HAP-1 (cell line): ENCODE data around the gene TNXB.

Experiments used
- DNase-seq, 2 experiments: peaks; one replicate each; pipeline ENCODE4 v3.0.0-alpha.2; 2016 to 2020; ENCODE audit warnings: low spot score in 2 of 2
- H3K27me3 ChIP-seq: fragments of 250-450 bp; sonication (Bioruptor Pico); 2 replicates; pipeline ENCODE4 v1.5.1; 2020; ENCODE audit warnings: low read depth, mild to moderate bottlenecking, moderate library complexity
- H3K36me3 ChIP-seq: fragments of 250-450 bp; sonication (Bioruptor Pico); replicated peaks from 2 replicates; pipeline ENCODE4 v1.5.1; 2020; ENCODE audit warnings: mild to moderate bottlenecking
- H3K4me1 ChIP-seq: fragments of 250-450 bp; sonication (Bioruptor Pico); 2 replicates; pipeline ENCODE4 v1.5.1; 2020; ENCODE audit warnings: mild to moderate bottlenecking
- H3K4me3 ChIP-seq: fragments of 250-450 bp; sonication (Bioruptor Pico); 2 replicates; pipeline ENCODE4 v1.5.1; 2020; ENCODE audit warnings: mild to moderate bottlenecking, moderate library complexity
- H3K9me3 ChIP-seq: fragments of 250-450 bp; sonication (Bioruptor Pico); 2 replicates; pipeline ENCODE4 v1.5.1; 2020; ENCODE audit warnings: mild to moderate bottlenecking, moderate library complexity
- in situ Hi-C: fragments of 300-500 bp; cut with MboI; formaldehyde crosslinking; loops from 3 replicates; pipeline ENCODE4 v1.14.3; 2020; ENCODE audit warnings: low sequenced_read_pairs, inconsistent platforms, mixed read lengths

The TNXB gene

GRCh38 chr6:32109114-32109764 lies at the start of gene TNXB:
Gene TNXB (minus strand): TSS chr6:32109338. CDS start chr6:32098198, 11,140 bp downstream.
- Histone ChIP-seq H3K4me3 (no peak within 1 kb of the TSS), H3K4me1 (no peaks in the 10 kb centered on the region), H3K36me3 (no peaks in the 10 kb centered on the region), H3K9me3 (no peaks in the 10 kb centered on the region), H3K27me3 (peaks cover 45% of the 10 kb centered on the region)
- in situ Hi-C loops = no loop called here
- DNase-seq = no peak

- no peaks in the 10 kb centered on the region for H3K9me3 ChIP-seq
- in situ Hi-C loops = no loop called here
- peaks cover 8% of the 10 kb centered on the region for H3K4me1 ChIP-seq
- DNase-seq = no peak
- H3K27me3 ChIP-seq = no peaks in the 10 kb centered on the region
- H3K36me3 ChIP-seq = peaks cover 37% of the 10 kb centered on the region
- H3K4me3 ChIP-seq = no peak overlapping the region
Observed at GRCh38 chr6:32158052-32158451, 48.9 kb upstream of the TNXB start.

GRCh38 chr6:32156891-32157290 lies 47.8 kb upstream of the TNXB start:
- Histone ChIP-seq H3K4me3 (no peak overlapping the region), H3K9me3 (no peaks in the 10 kb centered on the region), H3K36me3 (peaks cover 33% of the 10 kb centered on the region), H3K27me3 (no peaks in the 10 kb centered on the region), H3K4me1 (peaks cover 9% of the 10 kb centered on the region)
- DNase-seq = no peak
- in situ Hi-C loops = no loop called here

GRCh38 chr6:32154514-32155161 lies 45.5 kb upstream of the TNXB start:
- in situ Hi-C loops = no loop called here
- H3K9me3 ChIP-seq = no peaks in the 10 kb centered on the region

GRCh38 chr6:32153564-32154513 lies 44.7 kb upstream of the TNXB start, which contains the start of gene PPT2:
Gene PPT2 (plus strand): TSS chr6:32154141. CDS start chr6:32154595, 454 bp downstream.
- peaks cover 9% of the 10 kb centered on the region for H3K4me1 ChIP-seq
- peaks cover 30% of the 10 kb centered on the region for H3K36me3 ChIP-seq
- H3K4me3 ChIP-seq = peak within 1 kb of the TSS; percentile 87
- no peaks in the 10 kb centered on the region for H3K9me3 ChIP-seq
- peak; percentile 87 to 94 for DNase-seq
- in situ Hi-C loops = no loop called here
- no peaks in the 10 kb centered on the region for H3K27me3 ChIP-seq

More at GRCh38 chr6:32154514-32155161, 45.5 kb upstream of the TNXB start:
- peak overlapping the region; percentile 87 for H3K4me3 ChIP-seq
- DNase-seq = peak; percentile 61 to 79
- no peaks in the 10 kb centered on the region for H3K27me3 ChIP-seq
- peaks cover 33% of the 10 kb centered on the region for H3K36me3 ChIP-seq
- peaks cover 9% of the 10 kb centered on the region for H3K4me1 ChIP-seq

- Histone ChIP-seq H3K27me3 (no peaks in the 10 kb centered on the region), H3K36me3 (peaks cover 22% of the 10 kb centered on the region), H3K4me3 (peak overlapping the region; percentile 87), H3K9me3 (no peaks in the 10 kb centered on the region), H3K4me1 (peaks cover 9% of the 10 kb centered on the region)
- in situ Hi-C loops = no loop called here
- no peak for DNase-seq
Observed at GRCh38 chr6:32152769-32153563, 43.8 kb upstream of the TNXB start.

GRCh38 chr6:32151863-32152768 lies 43.0 kb upstream of the TNXB start, which contains the start of gene PRRT1:
Gene PRRT1 (minus strand): TSS chr6:32151939. CDS start chr6:32151827, 112 bp downstream.
- Histone ChIP-seq H3K36me3 (peaks cover 13% of the 10 kb centered on the region), H3K4me3 (no peak within 1 kb of the TSS), H3K4me1 (peaks cover 9% of the 10 kb centered on the region), H3K9me3 (no peaks in the 10 kb centered on the region), H3K27me3 (no peaks in the 10 kb centered on the region)
- no peak for DNase-seq
- in situ Hi-C loops = no loop called here

- DNase-seq = no peak
- Histone ChIP-seq H3K4me1 (peaks cover 9% of the 10 kb centered on the region), H3K36me3 (peaks cover 5% of the 10 kb centered on the region; the same call in 1 of the 2 replicates), H3K27me3 (peaks cover under 1% of the 10 kb centered on the region; the same call in 1 of the 2 replicates), H3K4me3 (no peak overlapping the region), H3K9me3 (no peaks in the 10 kb centered on the region)
- in situ Hi-C loops = no loop called here
Observed at GRCh38 chr6:32151181-32151862, 42.2 kb upstream of the TNXB start.

- in situ Hi-C loops = no loop called here
- Histone ChIP-seq H3K4me3 (no peak overlapping the region), H3K9me3 (no peaks in the 10 kb centered on the region), H3K4me1 (peaks cover 9% of the 10 kb centered on the region), H3K36me3 (no peaks in the 10 kb centered on the region; the same call in 1 of the 2 replicates), H3K27me3 (peaks cover 3% of the 10 kb centered on the region; the same call in 1 of the 2 replicates)
- no peak for DNase-seq
Observed at GRCh38 chr6:32149932-32150870, 41.1 kb upstream of the TNXB start.

- in situ Hi-C loops = no loop called here
- Histone ChIP-seq H3K4me3 (no peak overlapping the region), H3K27me3 (peaks cover 3% of the 10 kb centered on the region; the same call in 1 of the 2 replicates), H3K36me3 (no peaks in the 10 kb centered on the region), H3K4me1 (peaks cover 7% of the 10 kb centered on the region), H3K9me3 (no peaks in the 10 kb centered on the region)
- DNase-seq = no peak
Observed at GRCh38 chr6:32149092-32149755, 40.1 kb upstream of the TNXB start.
